HCT116 (cell line): ENCODE results near the gene CDCA3. TPM values are rescaled to one million over a fixed set of nuclear protein-coding genes. Genes with fewer than 3 reads are reported as not detected.
A peak's percentile ranks its signal among the peaks of the same experiment; 100 is the strongest.

Source experiments
- ATAC-seq: fragments of 200-7000 bp; cut with Tn5 transposase; 2 replicates; pipeline ENCODE4 v1.9.1; 2020; ENCODE audit warnings: mild to moderate bottlenecking, moderate library complexity
- BruUV-seq: library from RNA; stranded (reverse); fragments of 400-500 nt; replicated peaks from 2 replicates; lab custom pipeline; 2021; lab: Mats Ljungman, UMichigan
- CTCF ChIA-PET: fragments of 300-600 bp; sonication (Branson Sonifier 250); formaldehyde crosslinking; loops from one replicate; lab custom pipeline; 2021; ENCODE audit warnings: antibody characterized with exemption; lab: Charles Lee
- POLR2A ChIA-PET: fragments of 300-600, 350-600 bp; sonication (Branson Sonifier 250); formaldehyde crosslinking; loops from one replicate; lab custom pipeline; 2021; ENCODE audit warnings: antibody characterized with exemption; lab: Charles Lee
- RAD21 ChIA-PET, 2 experiments: fragments of 300-600 bp; sonication (Branson Sonifier 250); formaldehyde crosslinking; loops; one replicate each; lab custom pipeline; 2023; ENCODE audit warnings: low total read pairs in 2 of 2; ENCODE audit not compliant: uncharacterized antibody in 2 of 2, unreplicated experiment in 2 of 2, low non-redundant PET in 1 of 2; lab: Charles Lee
- DNase-seq: peaks from one replicate; pipeline ENCODE4 v3.0.0-alpha.2; 2010; ENCODE audit warnings: low read depth, low spot score
- H2AFZ ChIP-seq: fragments of 200-600 bp; shearing (Covaris generic), sonication (generic); 2 replicates; pipeline ENCODE4 v1.6.1; 2017; ENCODE audit warnings: low read depth, mixed run types, mixed read lengths, antibody characterized with exemption, low read length; ENCODE audit not compliant: poor library complexity, severe bottlenecking
- H3K27ac ChIP-seq: 2 replicates; pipeline ENCODE4 v1.5.1; 2012; ENCODE audit warnings: low read depth, low read length
- H3K27me3 ChIP-seq: fragments of 200-600 bp; sonication (generic); 2 replicates; pipeline ENCODE4 v1.6.1; 2016; ENCODE audit warnings: mixed run types, low read length, mixed read lengths; ENCODE audit not compliant: insufficient read depth
- H3K36me3 ChIP-seq, 2 experiments: fragments of 200-500 bp in 1 of 2; fragments of 200-600 bp in 1 of 2; sonication (Bioruptor generic) in 1 of 2; sonication (generic) in 1 of 2; 2 replicates each; pipeline versions ENCODE4 v1.5.1 to v1.6.1; 2014 to 2016; ENCODE audit warnings: low read length in 2 of 2, inconsistent platforms in 1 of 2, mixed read lengths in 1 of 2, mixed run types in 1 of 2; ENCODE audit not compliant: insufficient read depth in 2 of 2, control insufficient read depth in 1 of 2
- H3K4me1 ChIP-seq, 2 experiments: fragments of 200-600 bp in 1 of 2; sonication (generic) in 1 of 2; 2 replicates each; pipeline versions ENCODE4 v1.5.1 to v1.6.1; 2012 to 2017; ENCODE audit warnings: low read length in 2 of 2, inconsistent platforms in 1 of 2, mild to moderate bottlenecking in 1 of 2, mixed read lengths in 1 of 2, mixed run types in 1 of 2, moderate library complexity in 1 of 2; ENCODE audit not compliant: insufficient read depth in 2 of 2, control insufficient read depth in 1 of 2
- H3K4me2 ChIP-seq: fragments of 200-600 bp; sonication (generic); 2 replicates; pipeline ENCODE4 v1.6.1; 2017; ENCODE audit warnings: mixed run types, low read length, mixed read lengths
- H3K4me3 ChIP-seq, 2 experiments: fragments of 200-600 bp in 1 of 2; sonication (generic) in 1 of 2; replicated peaks in 1 of 2; 2 replicates each; pipeline ENCODE4 v1.5.1; 2011 to 2016; ENCODE audit warnings: low read length in 2 of 2, control low read depth in 1 of 2, low read depth in 1 of 2, mild to moderate bottlenecking in 1 of 2, mixed read lengths in 1 of 2, mixed run types in 1 of 2
- H3K79me2 ChIP-seq: fragments of 200-600 bp; sonication (generic); 2 replicates; pipeline ENCODE4 v1.6.1; 2017; ENCODE audit warnings: mild to moderate bottlenecking, mixed run types, low read length, moderate library complexity, mixed read lengths; ENCODE audit not compliant: insufficient read depth
- H3K9ac ChIP-seq: fragments of 200-600 bp; sonication (generic); 2 replicates; pipeline ENCODE4 v1.6.1; 2016; ENCODE audit warnings: low read length, mixed read lengths
- H3K9me2 ChIP-seq: fragments of 200-600 bp; sonication (generic), shearing (Covaris generic); 2 replicates; pipeline ENCODE4 v1.6.1; 2017; ENCODE audit warnings: mixed run types, mild to moderate bottlenecking, moderate library complexity; ENCODE audit not compliant: insufficient read depth
- H3K9me3 ChIP-seq, 2 experiments: fragments of 200-500 bp in 1 of 2; fragments of 200-600 bp in 1 of 2; sonication (Bioruptor generic) in 1 of 2; sonication (generic) in 1 of 2; 2 replicates each; pipeline ENCODE4 v1.6.1; 2014 to 2017; ENCODE audit warnings: low read length in 2 of 2, mixed read lengths in 2 of 2, inconsistent platforms in 1 of 2, low read depth in 1 of 2, mild to moderate bottlenecking in 1 of 2, mixed run types in 1 of 2, moderate library complexity in 1 of 2; ENCODE audit not compliant: control insufficient read depth in 1 of 2, insufficient read depth in 1 of 2
- H4K20me1 ChIP-seq: fragments of 200-600 bp; sonication (generic), shearing (Covaris generic); 2 replicates; pipeline ENCODE4 v1.6.1; 2017; ENCODE audit warnings: mixed run types, mild to moderate bottlenecking, moderate library complexity; ENCODE audit not compliant: insufficient read depth
- EGR1 ChIP-seq: IDR thresholded peaks from 2 replicates; pipeline ENCODE4 v1.6.1; 2012; ENCODE audit warnings: low read depth
- JUND ChIP-seq: IDR thresholded peaks from 2 replicates; pipeline ENCODE4 v1.6.1; 2012
- REST ChIP-seq: IDR thresholded peaks from 2 replicates; pipeline ENCODE4 v1.6.1; 2012; ENCODE audit warnings: low read depth
- ZFX ChIP-seq: fragments of 450-650 bp; IDR thresholded peaks from 2 replicates; pipeline ENCODE4 v1.6.1; 2017
- intact Hi-C: fragments of 100-400 bp; cut with micrococcal nuclease; formaldehyde crosslinking; loops from 2 replicates; pipeline ENCODE4 v1.10.0; 2022
- total RNA-seq: library from RNA; stranded (reverse); gene quantifications from one replicate; pipeline ENCODE4 v1.2.1, GENCODE V29; 2021; ENCODE audit not compliant: unreplicated experiment

CDCA3 gene
- total RNA-seq, 1 experiment from 2014 or later: 63.0 TPM

- no peaks in the 10 kb centered on the region for H4K20me1 ChIP-seq
- TF ChIP-seq JUND: no peak
- no peak for TF ChIP-seq ZFX
- no peak for TF ChIP-seq EGR1
- TF ChIP-seq REST: no peak
- TF ChIP-seq, all 23 proteins: peak for 0
- DNase-seq (no peak), ATAC-seq (peak; percentile 5)
- Histone ChIP-seq H3K79me2 (no peaks in the 10 kb centered on the region), H3K4me3 (peak overlapping the region; percentile 13 to 33), H3K36me3 (no peaks in the 10 kb centered on the region; a peak in 1 of 4 replicates), H3K9me2 (no peaks in the 10 kb centered on the region), H2AFZ (peak overlapping the region; percentile 57), H3K27ac (peak overlapping the region; percentile 51), H3K4me2 (peak overlapping the region; percentile 73), H3K9ac (peak overlapping the region; percentile 46), H3K27me3 (no peaks in the 10 kb centered on the region), H3K4me1 (peaks cover 12 to 18% of the 10 kb centered on the region in 2 experiments), H3K9me3 (no peaks in the 10 kb centered on the region)
- intact Hi-C loops: loop anchor here (1.0 kb wide), 1 partner anchor 20 kb away; no protein-coding TSS in a partner anchor
- ChIA-PET CTCF (interaction anchor here (0.9 to 2.1 kb wide), 12 partner anchors 10 to 222 kb away, joined by 3 to 30 read pairs (median 4); partner anchors contain the start of genes CDCA3, SPSB2, USP5 and ZNF384), RAD21 (interaction anchor here (1.2 kb wide), 2 partner anchors 18 to 19 kb away, joined by 3 to 4 read pairs; partner anchors contain the start of gene SPSB2 (in 2 of the 2)), POLR2A (interaction anchor here (0.7 to 1.7 kb wide), 12 partner anchors 11 to 72 kb away, joined by 3 to 10 read pairs (median 4); partner anchors contain the start of genes C12orf57, LRRC23, RNU7-1 and SPSB2)
- TSS peak; percentile 69 for BruUV-seq
These were observed 40.5 kb upstream of the CDCA3 start for GRCh38 chr12:6891646-6892001.
